ENCODE measurements around the gene DRAXIN. TPM values are rescaled to one million over a fixed set of nuclear protein-coding genes. Genes with fewer than 3 reads are reported as not detected.
A peak's percentile ranks its signal among the peaks of the same experiment; 100 is the strongest.
"Not testable (repeated sequence)": the region's sequence is repeated elsewhere in the genome, so short reads cannot be mapped to it uniquely, and the experiment has no call there.

Gene DRAXIN, protein sequence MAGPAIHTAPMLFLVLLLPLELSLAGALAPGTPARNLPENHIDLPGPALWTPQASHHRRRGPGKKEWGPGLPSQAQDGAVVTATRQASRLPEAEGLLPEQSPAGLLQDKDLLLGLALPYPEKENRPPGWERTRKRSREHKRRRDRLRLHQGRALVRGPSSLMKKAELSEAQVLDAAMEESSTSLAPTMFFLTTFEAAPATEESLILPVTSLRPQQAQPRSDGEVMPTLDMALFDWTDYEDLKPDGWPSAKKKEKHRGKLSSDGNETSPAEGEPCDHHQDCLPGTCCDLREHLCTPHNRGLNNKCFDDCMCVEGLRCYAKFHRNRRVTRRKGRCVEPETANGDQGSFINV
- 9.7 TPM in 2 replicates for total RNA-seq
- long read RNA-seq, partial matches to known transcripts, result 1 of 5 reads
- long read RNA-seq, other reads (novel, unspliced or antisense), result 4 of 5 reads

DNA sequence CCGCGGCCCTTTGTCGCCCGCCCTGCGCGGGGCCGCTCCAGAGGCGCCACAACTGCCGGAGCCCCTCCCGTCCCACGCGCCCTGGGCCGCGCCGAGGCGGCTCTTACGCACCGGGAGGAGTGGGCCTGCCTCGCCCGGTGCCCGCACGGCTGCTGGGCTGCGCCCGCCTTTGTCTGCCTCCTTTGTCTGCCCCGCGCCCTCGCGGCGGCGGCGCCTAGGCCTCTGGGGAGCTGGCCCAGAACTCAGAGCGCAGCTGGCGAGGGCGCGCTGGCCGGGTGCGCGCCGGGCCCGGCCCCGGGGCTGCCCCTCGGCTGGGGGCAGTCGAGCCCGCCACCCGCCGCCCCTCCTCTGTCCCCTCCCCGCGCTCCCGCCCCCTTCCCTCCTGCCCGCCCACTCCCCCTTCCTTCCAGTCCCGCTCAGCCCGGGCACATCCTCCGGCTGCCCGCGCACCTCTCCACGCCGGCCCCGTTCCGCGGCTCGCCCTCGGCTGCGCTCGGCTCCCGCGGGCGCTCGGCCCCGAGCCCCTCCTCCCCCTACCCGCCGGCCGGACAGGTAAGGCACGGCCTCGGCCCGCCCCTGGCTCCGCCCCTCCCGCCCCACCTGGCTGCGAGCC lies at the start of gene DRAXIN:
Gene DRAXIN, plus strand, starts transcription at position 409 of the 613 bp plus-strand sequence. CDS start 14,549 bp downstream, outside the sequence.
- no peaks in the 10 kb centered on the region for H3K36me3 Mint-ChIP-seq (ENCODE audit: low read depth)
- peak within 1 kb of the TSS; percentile 91 for H3K27ac Mint-ChIP-seq (ENCODE audit: unreplicated experiment)
- peaks cover 22% of the 10 kb centered on the region for H3K4me1 Mint-ChIP-seq
- DNase-seq (ENCODE audit: low read depth, low spot score), result peak; percentile 58
- TF ChIP-seq, protein P1, sequence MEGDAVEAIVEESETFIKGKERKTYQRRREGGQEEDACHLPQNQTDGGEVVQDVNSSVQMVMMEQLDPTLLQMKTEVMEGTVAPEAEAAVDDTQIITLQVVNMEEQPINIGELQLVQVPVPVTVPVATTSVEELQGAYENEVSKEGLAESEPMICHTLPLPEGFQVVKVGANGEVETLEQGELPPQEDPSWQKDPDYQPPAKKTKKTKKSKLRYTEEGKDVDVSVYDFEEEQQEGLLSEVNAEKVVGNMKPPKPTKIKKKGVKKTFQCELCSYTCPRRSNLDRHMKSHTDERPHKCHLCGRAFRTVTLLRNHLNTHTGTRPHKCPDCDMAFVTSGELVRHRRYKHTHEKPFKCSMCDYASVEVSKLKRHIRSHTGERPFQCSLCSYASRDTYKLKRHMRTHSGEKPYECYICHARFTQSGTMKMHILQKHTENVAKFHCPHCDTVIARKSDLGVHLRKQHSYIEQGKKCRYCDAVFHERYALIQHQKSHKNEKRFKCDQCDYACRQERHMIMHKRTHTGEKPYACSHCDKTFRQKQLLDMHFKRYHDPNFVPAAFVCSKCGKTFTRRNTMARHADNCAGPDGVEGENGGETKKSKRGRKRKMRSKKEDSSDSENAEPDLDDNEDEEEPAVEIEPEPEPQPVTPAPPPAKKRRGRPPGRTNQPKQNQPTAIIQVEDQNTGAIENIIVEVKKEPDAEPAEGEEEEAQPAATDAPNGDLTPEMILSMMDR (conservative IDR thresholded peaks at IDR 0.05), result no peak
- H3K27me3 Mint-ChIP-seq (ENCODE audit: low read depth), result peaks cover 44% of the 10 kb centered on the region
- no peaks in the 10 kb centered on the region for H3K9me3 Mint-ChIP-seq
- H3K4me3 Mint-ChIP-seq, result peak within 1 kb of the TSS; percentile 93

DNA sequence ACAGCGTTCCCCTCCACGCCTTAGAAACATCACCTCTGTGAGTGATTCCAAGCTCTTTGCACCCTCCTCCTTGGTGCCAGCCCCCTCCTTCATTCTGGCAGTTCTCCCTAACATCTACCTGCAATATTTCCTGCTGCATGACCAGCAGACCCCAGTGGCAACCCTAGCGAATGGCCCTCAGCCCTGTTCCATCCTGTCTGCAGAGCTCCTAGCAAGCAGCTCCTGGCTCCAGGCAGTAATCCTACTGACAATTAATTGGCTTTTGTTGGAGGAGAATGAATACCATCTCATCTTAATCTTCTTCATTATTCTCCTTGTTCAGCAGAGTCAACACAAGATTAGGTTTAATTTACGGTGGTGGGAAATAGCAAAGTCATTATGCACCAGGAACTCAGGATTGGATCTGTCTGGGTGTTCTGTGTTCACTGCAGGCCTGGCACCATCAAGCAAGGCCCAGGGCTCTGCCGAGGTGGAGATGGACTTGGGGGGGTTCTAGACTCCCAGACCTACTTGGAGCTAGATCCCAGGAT lies 49.7 kb upstream of the DRAXIN start:
- Mint-ChIP-seq H3K9me3 (no peaks in the 10 kb centered on the region), H3K4me3 (no peak overlapping the region), H3K4me1 (no peaks in the 10 kb centered on the region), H3K27ac (ENCODE audit: unreplicated experiment) (no peak overlapping the region), H3K36me3 (ENCODE audit: low read depth) (no peaks in the 10 kb centered on the region), H3K27me3 (ENCODE audit: low read depth) (peaks cover 28% of the 10 kb centered on the region)
- DNase-seq (ENCODE audit: low read depth, low spot score), result no peak
- TF ChIP-seq, protein P1 (conservative IDR thresholded peaks at IDR 0.05), result no peak

DNA sequence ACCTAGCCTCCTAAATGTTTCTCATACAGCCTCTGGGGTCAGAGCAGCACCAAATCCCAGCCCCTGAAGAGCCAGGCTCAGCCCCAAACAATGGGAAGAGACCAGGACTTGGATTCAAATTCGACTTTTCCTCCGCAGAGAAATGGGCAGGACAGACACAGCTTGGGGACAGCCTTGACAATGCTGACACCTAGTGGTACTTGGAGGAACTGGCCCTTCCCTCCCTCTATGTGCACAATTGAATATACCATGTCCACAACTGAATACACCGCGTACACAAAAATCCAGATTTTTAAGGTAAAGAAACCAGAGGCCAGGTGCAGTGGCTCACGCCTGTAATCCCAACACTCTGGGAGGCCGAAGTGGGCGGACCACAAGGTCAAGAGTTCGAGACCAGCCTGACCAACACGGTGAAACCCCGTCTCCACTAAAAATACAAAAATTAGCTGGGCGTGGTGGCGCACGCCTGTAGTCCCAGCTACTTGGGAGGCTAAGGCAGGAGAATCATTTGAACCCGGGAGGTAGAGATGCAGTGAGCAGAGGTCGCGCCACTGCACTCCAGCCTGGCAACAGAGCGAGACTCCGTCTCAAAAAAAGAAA lies 49.0 kb upstream of the DRAXIN start:
- H3K36me3 Mint-ChIP-seq (ENCODE audit: low read depth); H3K27ac Mint-ChIP-seq (ENCODE audit: unreplicated experiment); H3K4me1 Mint-ChIP-seq; H3K4me3 Mint-ChIP-seq; H3K9me3 Mint-ChIP-seq: not testable (repeated sequence)
- TF ChIP-seq, protein P1 (conservative IDR thresholded peaks at IDR 0.05), result peak; percentile 97
- peak; percentile 81 for DNase-seq (ENCODE audit: low read depth, low spot score)
- H3K27me3 Mint-ChIP-seq (ENCODE audit: low read depth), result peaks cover 29% of the 10 kb centered on the region

DNA sequence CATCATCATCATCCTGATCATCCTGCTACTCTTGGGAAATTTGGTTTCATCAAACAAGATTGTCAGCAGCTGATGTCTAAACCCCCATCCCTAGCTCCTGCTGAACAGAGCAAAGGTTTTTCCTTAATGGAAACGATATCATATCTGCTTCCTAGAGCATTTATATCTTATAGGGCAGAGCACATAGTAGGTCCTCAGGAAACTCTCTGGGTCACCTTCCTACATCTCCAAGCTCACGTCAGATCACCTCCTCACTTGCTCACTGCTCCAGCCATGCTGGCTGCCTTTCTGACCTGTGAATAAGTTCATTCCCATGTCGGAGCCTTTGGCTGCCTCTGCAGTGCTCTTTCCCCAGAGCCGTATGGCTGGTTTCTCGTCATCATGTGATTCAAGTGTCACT lies 47.7 kb upstream of the DRAXIN start:
- Mint-ChIP-seq H3K27me3 (ENCODE audit: low read depth) (peaks cover 36% of the 10 kb centered on the region), H3K27ac (ENCODE audit: unreplicated experiment) (no peak overlapping the region)
- no peak for DNase-seq (ENCODE audit: low read depth, low spot score)

DNA sequence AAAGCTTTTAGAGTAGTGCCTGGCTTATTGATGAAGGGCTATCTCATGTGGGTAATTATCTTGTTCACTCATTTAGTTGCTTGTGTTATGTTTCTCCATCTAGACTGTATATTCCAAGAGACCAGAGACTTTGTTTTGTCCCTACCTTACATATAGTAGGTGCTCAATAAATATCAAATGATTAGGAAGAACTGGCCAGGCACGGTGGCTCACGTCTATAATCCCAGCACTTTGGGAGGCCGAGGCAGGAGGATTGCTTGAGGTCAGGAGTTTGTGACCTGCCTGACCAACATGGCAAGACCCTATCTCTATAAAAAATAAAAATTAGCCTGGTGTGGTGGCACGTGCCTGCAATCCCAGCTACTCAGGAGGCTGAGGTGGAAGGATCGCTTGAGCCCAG lies 46.2 kb upstream of the DRAXIN start:
- H3K27ac Mint-ChIP-seq (ENCODE audit: unreplicated experiment), result no peak overlapping the region
- no peaks in the 10 kb centered on the region for H3K9me3 Mint-ChIP-seq
- H3K36me3 Mint-ChIP-seq (ENCODE audit: low read depth), result no peaks in the 10 kb centered on the region
- H3K27me3 Mint-ChIP-seq (ENCODE audit: low read depth), result peaks cover 45% of the 10 kb centered on the region
- no peak for DNase-seq (ENCODE audit: low read depth, low spot score)
- H3K4me1 Mint-ChIP-seq, result no peaks in the 10 kb centered on the region
- TF ChIP-seq, protein P1 (conservative IDR thresholded peaks at IDR 0.05), result no peak
- H3K4me3 Mint-ChIP-seq, result no peak overlapping the region

More for the DNA sequence above, 47.7 kb upstream of the DRAXIN start:
- TF ChIP-seq, protein P1 (conservative IDR thresholded peaks at IDR 0.05), result no peak
- H3K4me1 Mint-ChIP-seq, result no peaks in the 10 kb centered on the region
- H3K36me3 Mint-ChIP-seq (ENCODE audit: low read depth), result no peaks in the 10 kb centered on the region
- H3K4me3 Mint-ChIP-seq, result no peak overlapping the region
- H3K9me3 Mint-ChIP-seq, result no peaks in the 10 kb centered on the region

Measured in neural crest cell (in vitro differentiated cells).